HepG2 (cell line): Measurements from ENCODE around the gene PERP. TPM values are rescaled to one million over a fixed set of nuclear protein-coding genes. Genes with fewer than 3 reads are reported as not detected.

Source experiments
- ARHGAP35 ChIP-seq: sonication (generic); formaldehyde crosslinking; IDR thresholded peaks from 2 replicates; pipeline ENCODE4 v1.9.0; 2022; ENCODE audit warnings: mild to moderate bottlenecking, inconsistent platforms, moderate library complexity, missing genetic modification reagents, borderline replicate concordance
- DRAP1 ChIP-seq: IDR thresholded peaks from 2 replicates; pipeline ENCODE4 v1.6.1; 2016; ENCODE audit warnings: missing genetic modification reagents, missing compliant biosample characterization
- HOXA3 ChIP-seq: sonication (generic); formaldehyde crosslinking; IDR thresholded peaks from 2 replicates; pipeline ENCODE4 v1.5.0; 2020; ENCODE audit warnings: missing genetic modification reagents
- JUNB ChIP-seq: sonication (generic); formaldehyde crosslinking; IDR thresholded peaks from 2 replicates; pipeline ENCODE4 v1.8.0; 2022; ENCODE audit warnings: missing genetic modification reagents, mild to moderate bottlenecking, borderline replicate concordance
- NR2C2 ChIP-seq: sonication (generic); formaldehyde crosslinking; IDR thresholded peaks from 2 replicates; pipeline ENCODE4 v1.4.0; 2020; ENCODE audit warnings: missing genetic modification reagents, mild to moderate bottlenecking, moderate library complexity, borderline replicate concordance
- RAD51 ChIP-seq: fragments of 450-650 bp; IDR thresholded peaks from 2 replicates; pipeline ENCODE4 v1.6.1; 2016; ENCODE audit warnings: borderline replicate concordance
- RBFOX2 ChIP-seq: fragments of 200-400 bp; formaldehyde crosslinking; IDR thresholded peaks from 2 replicates; pipeline ENCODE4 v1.6.1; 2017; ENCODE audit warnings: low read depth, mild to moderate bottlenecking, low read length
- RNF219 ChIP-seq: sonication (generic); formaldehyde crosslinking; IDR thresholded peaks from 2 replicates; pipeline ENCODE4 v1.5.0; 2020; ENCODE audit warnings: mild to moderate bottlenecking, missing genetic modification reagents
- TIGD3 ChIP-seq: sonication (generic); formaldehyde crosslinking; IDR thresholded peaks from 2 replicates; pipeline ENCODE4 v1.5.1; 2020; ENCODE audit warnings: mild to moderate bottlenecking, missing genetic modification reagents, borderline replicate concordance
- YEATS4 ChIP-seq: sonication (generic); formaldehyde crosslinking; IDR thresholded peaks from 2 replicates; pipeline ENCODE4 v1.4.0; 2020; ENCODE audit warnings: missing genetic modification reagents, borderline replicate concordance
- ZFP1 ChIP-seq: IDR thresholded peaks from 2 replicates; pipeline ENCODE4 v1.6.1; 2016
- ZNF136 ChIP-seq: sonication (generic); formaldehyde crosslinking; IDR thresholded peaks from 2 replicates; pipeline ENCODE4 v1.8.1; 2022; ENCODE audit warnings: low read depth, mild to moderate bottlenecking, moderate library complexity, missing genetic modification reagents
- ZNF382 ChIP-seq: sonication (generic); formaldehyde crosslinking; IDR thresholded peaks from 2 replicates; pipeline ENCODE4 v1.5.0; 2020; ENCODE audit warnings: missing genetic modification reagents, mild to moderate bottlenecking, borderline replicate concordance
- ZNF850 ChIP-seq: sonication (generic); formaldehyde crosslinking; conservative IDR thresholded peaks from 2 replicates; pipeline ENCODE4 v1.9.0; 2021; ENCODE audit warnings: mild to moderate bottlenecking, missing genetic modification reagents
- polyA plus RNA-seq, 8 experiments: library from polyadenylated mRNA; depleted of rRNA in 3 of 8; stranded (reverse) in 7 of 8; unstranded in 1 of 8; fragments of >200 nt; fragmentation: Illumina TruSeq in 4 of 8; extraction: Trizol in 4 of 8; gene quantifications; 2 replicates each; pipeline versions ENCODE4 v1.2.1 to v1.2.3, GENCODE V29; 2011 to 2016; ENCODE audit warnings: low read depth in 4 of 8, missing spikeins in 1 of 8, mixed read lengths in 1 of 8; ENCODE audit not compliant: insufficient read depth in 1 of 8
- total RNA-seq, 5 experiments: library from RNA; depleted of rRNA; stranded (reverse); fragments of >200 nt; fragmentation: Illumina TruSeq; extraction: Trizol; gene quantifications; 2 replicates each; pipeline ENCODE4 v1.2.3, GENCODE V29; 2016; ENCODE audit warnings: low read depth in 1 of 5
- TF ChIP-seq, protein P1 (sequence below): sonication (generic); formaldehyde crosslinking; IDR thresholded peaks from 2 replicates; pipeline ENCODE4 v1.4.0; 2020; ENCODE audit warnings: mild to moderate bottlenecking, missing genetic modification reagents, borderline replicate concordance

PERP gene
- total and polyA plus RNA-seq, 2 of the 13 experiments (the other 11 are each of a cell fraction or from before 2014, with no cell fraction given) = 26.0 to 53.0 TPM

GRCh38 chr6:138107078-138107751, at the start of gene PERP (continued):
- peak; percentile 62; the same call in 1 of the 2 replicates for TF ChIP-seq RNF219 (CRISPR knock-in tag)
- peak; percentile 98 for TF ChIP-seq RBFOX2
- TF ChIP-seq NR2C2 (CRISPR knock-in tag) = peak; percentile 52
- TF ChIP-seq, protein P1, sequence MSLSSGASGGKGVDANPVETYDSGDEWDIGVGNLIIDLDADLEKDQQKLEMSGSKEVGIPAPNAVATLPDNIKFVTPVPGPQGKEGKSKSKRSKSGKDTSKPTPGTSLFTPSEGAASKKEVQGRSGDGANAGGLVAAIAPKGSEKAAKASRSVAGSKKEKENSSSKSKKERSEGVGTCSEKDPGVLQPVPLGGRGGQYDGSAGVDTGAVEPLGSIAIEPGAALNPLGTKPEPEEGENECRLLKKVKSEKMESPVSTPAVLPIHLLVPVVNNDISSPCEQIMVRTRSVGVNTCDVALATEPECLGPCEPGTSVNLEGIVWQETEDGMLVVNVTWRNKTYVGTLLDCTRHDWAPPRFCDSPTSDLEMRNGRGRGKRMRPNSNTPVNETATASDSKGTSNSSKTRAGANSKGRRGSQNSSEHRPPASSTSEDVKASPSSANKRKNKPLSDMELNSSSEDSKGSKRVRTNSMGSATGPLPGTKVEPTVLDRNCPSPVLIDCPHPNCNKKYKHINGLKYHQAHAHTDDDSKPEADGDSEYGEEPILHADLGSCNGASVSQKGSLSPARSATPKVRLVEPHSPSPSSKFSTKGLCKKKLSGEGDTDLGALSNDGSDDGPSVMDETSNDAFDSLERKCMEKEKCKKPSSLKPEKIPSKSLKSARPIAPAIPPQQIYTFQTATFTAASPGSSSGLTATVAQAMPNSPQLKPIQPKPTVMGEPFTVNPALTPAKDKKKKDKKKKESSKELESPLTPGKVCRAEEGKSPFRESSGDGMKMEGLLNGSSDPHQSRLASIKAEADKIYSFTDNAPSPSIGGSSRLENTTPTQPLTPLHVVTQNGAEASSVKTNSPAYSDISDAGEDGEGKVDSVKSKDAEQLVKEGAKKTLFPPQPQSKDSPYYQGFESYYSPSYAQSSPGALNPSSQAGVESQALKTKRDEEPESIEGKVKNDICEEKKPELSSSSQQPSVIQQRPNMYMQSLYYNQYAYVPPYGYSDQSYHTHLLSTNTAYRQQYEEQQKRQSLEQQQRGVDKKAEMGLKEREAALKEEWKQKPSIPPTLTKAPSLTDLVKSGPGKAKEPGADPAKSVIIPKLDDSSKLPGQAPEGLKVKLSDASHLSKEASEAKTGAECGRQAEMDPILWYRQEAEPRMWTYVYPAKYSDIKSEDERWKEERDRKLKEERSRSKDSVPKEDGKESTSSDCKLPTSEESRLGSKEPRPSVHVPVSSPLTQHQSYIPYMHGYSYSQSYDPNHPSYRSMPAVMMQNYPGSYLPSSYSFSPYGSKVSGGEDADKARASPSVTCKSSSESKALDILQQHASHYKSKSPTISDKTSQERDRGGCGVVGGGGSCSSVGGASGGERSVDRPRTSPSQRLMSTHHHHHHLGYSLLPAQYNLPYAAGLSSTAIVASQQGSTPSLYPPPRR (CRISPR knock-in tag) = peak; percentile 72
- TF ChIP-seq YEATS4 (CRISPR knock-in tag) = peak; percentile 70; the same call in 1 of the 2 replicates
- peak; percentile 55; the same call in 1 of the 2 replicates for TF ChIP-seq DRAP1 (CRISPR knock-in tag)
- no peak for TF ChIP-seq RAD51
- 0 out of 2 replicates have a peak, but pooled peaks have one; percentile 68 for TF ChIP-seq ZNF850 (CRISPR knock-in tag)
- TF ChIP-seq ZFP1 (CRISPR knock-in tag) = no peak
- no peak for TF ChIP-seq ARHGAP35 (CRISPR knock-in tag)
- peak; percentile 11; the same call in 1 of the 2 replicates for TF ChIP-seq ZNF136 (CRISPR knock-in tag)
- no peak; the same call in 1 of the 2 replicates for TF ChIP-seq HOXA3 (CRISPR knock-in tag)
- TF ChIP-seq ZNF382 (CRISPR knock-in tag) = no peak
- no peak for TF ChIP-seq TIGD3
- TF ChIP-seq JUNB (CRISPR knock-in tag) = 0 out of 2 replicates have a peak, but pooled peaks have one; percentile 43
